Ramos (cell line): Measurements from ENCODE around the gene TCF12.

Experiments
- in situ Hi-C: fragments of 300-500 bp; cut with MboI; formaldehyde crosslinking; loops from one replicate; pipeline ENCODE4 v1.14.3; 2022; ENCODE audit warnings: low sequenced_read_pairs; ENCODE audit not compliant: unreplicated experiment

Gene TCF12

GRCh38 chr15:57337868-57338411, 419.5 kb downstream of the TCF12 start:
- in situ Hi-C loops: loop anchor here (10.0 kb wide), 1 partner anchor 57 kb away; no protein-coding TSS in a partner anchor

GRCh38 chr15:57339321-57339720, 420.9 kb downstream of the TCF12 start:
- in situ Hi-C loops: loop anchor here (10.0 kb wide), 1 partner anchor 55 kb away; no protein-coding TSS in a partner anchor
